Amniotic stem cell (primary cell): Measurements from ENCODE around the gene DNASE2.
"Not testable (repeated sequence)": the region's sequence is repeated elsewhere in the genome, so short reads cannot be mapped to it uniquely, and the experiment has no call there.

Experiments
- DNase-seq: peaks from one replicate; lab custom pipeline; 2025; lab: John Stamatoyannopoulos, UW

The DNASE2 gene

DNA sequence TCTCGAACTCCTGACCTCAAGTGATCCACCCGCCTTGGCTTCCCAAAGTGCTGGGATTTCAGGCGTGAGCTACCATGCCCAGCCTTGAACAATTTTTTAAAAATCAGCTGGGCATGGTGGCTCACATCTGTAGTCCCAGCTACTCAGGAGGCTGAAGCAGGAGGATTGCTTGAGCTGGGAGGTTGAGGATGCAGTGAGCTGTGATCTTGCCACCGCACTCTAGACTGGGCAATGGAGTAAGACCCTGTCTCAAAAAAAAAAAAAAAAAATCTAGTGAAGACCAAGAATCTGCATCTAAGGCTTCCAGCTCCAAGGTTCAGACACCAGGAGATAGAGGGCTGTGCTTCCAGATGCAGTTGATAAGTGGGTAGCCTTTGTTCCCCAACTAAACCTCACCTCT lies 17.1 kb downstream of the DNASE2 start:
- DNase-seq, result no peak

DNA sequence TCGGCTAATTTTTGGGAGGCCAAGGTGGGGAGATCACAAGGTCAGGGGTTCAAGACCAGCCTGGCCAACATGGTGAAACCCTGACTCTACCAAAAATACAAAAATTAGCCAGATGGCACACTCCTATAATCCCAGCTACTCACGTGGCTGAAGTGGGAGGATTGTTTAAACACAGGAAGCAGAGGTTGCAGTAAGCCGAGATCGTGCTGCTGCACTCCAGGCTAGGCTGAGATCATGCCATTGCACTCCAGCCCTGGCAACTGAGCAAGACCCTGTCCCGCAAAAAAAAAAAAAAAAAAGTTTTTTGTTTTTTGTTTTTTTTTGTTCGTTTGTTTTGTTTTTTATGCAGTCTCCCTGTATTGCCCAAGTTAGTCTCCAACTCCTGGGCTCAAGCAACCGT lies 21.7 kb downstream of the DNASE2 start:
- DNase-seq, result no peak

DNA sequence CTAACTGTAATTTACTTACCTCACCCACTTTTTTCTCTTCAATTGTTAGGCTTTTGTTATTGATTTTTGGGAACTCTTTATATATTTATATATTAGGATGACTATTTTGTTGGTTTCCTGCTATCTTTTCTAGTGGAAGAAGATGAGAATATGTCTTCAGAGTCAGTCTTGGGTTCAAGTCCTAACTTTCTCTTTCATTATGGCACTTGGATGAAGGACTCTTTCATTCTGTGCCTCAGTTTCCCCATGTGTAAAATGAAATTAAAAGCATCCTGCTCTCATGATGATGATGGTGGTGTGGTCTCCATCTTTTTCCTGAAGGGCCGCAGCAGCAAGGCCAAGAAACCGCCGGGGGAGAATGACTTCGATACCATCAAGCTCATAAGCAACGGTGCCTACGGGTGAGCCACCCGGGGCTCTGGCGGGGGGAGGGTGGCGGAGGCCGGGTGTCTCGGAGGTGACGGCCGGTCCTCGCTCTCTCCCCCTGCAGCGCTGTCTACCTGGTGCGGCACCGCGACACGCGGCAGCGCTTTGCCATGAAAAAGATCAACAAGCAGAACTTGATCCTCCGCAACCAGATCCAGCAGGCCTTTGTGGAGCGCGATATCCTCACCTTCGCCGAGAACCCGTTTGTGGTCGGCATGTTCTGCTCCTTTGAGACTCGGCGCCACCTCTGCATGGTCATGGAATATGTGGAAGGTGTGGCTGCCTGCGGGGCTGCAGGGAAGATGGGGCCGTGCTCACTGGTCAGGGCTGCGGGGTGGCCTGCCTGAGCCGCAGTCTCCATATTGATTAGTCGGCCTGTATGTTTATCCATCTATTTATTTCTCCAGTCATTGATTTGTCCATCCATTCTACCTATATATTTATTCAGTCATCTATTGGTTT lies 23.0 kb downstream of the DNASE2 start:
- no peak for DNase-seq

DNA sequence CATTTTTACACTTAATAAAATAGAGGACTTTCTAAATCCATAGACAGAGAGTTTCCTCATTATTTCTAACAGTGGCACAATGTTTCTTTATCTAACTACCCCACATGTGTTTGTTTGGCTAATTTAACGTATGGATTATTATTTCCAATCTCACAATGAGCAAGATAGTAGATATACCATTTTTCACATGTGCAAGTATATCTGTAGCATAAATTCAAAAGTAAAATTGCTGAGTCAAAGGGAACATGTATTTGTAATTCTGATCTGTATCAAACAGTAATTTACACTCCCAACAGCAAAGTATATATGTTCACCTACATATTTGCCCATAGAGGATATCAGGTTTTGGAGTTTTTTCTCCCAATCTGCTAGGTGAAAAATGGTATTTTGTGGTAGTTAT lies 24.6 kb downstream of the DNASE2 start:
- DNase-seq, result no peak

DNA sequence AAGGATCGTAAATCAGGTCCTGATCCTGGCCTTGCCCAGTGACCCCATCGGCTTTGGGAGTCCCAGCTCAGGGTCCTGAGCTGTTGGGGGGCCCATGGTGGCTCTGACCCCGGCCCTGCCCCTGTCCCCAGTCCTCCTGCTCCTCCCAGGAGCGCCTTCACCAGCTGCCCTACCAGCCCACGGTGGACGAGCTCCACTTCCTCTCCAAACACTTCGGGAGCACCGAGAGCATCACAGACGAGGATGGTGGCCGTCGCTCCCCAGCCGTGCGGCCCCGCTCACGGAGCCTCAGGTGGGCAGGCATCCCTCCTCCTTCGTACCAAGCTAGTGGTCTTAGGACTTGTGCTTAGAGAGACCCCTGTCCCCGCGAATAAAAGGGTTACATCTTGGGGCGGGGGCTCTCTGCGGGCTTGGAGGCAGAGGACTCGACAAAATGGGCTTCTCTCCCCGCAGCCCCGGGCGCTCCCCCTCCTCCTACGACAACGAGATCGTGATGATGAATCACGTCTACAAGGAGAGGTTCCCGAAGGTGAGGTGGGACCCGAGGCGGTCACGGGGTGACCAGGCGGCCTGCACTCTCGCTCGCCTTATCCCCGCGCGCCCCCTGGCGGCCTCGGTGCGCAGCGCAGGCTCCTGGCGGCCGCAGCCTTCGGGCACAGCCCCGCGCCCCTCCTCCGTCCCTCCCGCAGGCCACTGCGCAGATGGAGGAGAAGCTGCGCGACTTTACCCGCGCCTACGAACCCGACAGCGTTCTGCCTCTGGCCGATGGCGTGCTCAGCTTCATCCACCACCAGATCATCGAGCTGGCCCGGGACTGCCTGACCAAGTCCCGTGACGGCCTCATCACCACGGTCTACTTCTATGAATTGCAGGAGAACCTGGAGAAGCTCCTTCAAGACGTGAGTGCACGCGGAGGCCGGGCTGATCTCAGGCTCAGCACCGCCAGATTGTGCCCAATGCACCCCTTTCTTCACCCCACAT lies 33.8 kb downstream of the DNASE2 start:
- peak; percentile 58 for DNase-seq

DNA sequence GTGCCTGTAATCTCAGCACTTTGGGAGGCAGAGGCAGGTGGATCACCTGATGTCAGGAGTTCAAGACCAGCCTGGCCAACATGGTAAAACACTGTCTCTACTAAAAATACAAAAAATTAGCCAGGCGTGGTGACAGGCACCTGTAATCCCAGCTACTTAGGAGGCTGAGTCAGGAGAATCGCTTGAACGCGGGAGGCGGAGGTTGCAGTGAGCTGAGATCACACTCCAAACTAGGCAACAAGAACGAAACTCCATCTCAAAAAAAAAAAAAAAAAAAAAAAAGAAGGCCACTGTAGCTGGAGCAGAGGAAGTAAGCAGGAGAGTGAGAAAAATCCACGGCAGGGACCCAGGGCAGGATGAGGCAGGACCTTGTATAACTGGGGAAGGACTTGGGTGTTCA lies 34.6 kb downstream of the DNASE2 start:
- not testable (repeated sequence) for DNase-seq

DNA sequence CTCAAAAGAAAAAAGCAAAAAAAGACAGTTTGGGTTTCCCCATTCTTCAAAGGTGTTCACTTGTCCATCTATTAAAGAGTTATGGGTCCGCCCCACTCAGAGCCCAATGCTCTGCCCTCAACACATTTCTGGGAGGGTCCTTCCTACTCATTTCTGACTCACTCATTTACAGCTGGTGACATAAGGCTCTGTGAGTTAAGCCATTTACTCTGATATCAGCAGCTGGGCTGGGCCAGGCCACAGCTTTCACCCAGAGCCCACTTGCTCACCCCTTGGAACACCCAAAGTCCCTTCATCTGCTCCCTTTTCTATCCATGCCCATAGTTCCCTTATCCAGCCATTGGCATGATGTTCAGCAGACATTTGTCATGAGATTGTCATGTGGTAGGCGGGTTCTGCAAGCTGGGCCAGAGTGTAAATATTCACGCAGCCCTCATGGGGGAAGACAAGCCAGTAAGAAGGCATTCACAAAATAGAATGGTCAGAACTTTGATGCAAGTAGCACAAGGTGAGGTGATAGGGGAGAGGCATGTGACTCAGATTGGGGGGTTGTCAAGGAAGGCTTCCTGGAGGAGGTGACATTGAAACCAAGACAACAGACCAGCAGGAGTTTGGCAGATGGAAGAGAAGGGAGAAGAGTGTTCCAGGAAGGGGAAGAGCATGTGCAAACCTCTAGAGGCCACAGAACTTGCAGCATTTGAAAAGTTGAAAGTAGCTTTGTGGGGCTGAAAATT lies 37.1 kb downstream of the DNASE2 start:
- DNase-seq, result no peak

DNA sequence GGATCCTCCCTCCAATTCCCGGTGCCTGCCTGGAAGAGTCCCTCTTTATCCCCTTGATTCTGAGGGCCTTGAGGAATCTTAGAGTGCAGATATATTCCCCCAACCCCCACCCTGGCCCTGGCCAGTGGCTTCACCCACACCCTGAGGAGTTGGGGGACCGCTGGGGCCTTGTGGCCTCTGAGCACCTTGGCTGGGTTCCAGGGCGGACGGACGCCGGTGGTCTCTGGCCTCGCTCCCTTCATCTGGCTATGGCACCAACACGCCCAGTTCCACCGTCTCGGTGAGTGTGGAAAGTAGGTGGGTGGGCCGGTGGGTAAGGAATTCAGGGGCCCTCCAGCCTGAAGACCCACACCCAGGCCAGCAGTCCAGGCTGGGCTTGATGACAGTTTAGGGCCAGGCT lies 37.9 kb downstream of the DNASE2 start:
- DNase-seq, result no peak

DNA sequence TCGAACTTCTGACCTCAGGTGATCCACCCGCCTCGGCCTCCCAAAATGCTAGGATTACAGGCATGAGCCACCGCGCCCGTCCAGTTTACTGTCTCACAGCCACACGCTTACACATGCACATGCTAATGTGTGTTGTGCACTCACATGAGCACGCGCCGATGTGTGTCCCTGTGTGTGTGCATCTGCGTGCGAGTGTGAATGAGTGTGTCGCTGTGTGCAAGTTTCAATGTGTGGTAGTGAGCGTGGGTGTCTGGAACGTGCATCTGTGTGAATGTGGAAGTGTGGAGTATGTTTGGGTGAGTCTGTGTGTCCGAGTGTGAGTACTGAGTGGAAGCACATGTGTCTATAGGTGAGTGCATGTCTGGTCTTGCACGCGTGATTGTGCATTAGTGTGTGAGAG lies 38.7 kb downstream of the DNASE2 start:
- no peak for DNase-seq

DNA sequence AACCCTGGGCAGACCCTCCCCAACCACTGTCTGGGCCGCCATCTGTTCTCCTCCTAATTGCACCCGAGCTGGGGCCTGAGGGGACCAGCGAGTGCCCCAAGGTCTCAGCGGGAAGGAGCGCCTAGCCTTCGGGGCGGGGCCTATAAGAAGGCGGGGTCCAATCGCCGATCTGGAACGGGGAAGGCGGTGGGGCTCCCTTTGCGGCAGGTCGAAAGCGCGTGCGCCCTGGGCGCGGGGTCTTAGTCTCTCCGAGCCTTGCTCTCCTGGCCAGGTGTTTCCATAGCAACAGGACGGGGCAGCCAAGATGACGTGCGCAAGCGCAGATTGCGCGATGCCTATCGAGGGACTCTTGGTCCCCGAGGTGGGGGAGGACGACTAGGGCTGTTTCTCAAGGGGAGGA lies 40.2 kb downstream of the DNASE2 start:
- no peak for DNase-seq

DNA sequence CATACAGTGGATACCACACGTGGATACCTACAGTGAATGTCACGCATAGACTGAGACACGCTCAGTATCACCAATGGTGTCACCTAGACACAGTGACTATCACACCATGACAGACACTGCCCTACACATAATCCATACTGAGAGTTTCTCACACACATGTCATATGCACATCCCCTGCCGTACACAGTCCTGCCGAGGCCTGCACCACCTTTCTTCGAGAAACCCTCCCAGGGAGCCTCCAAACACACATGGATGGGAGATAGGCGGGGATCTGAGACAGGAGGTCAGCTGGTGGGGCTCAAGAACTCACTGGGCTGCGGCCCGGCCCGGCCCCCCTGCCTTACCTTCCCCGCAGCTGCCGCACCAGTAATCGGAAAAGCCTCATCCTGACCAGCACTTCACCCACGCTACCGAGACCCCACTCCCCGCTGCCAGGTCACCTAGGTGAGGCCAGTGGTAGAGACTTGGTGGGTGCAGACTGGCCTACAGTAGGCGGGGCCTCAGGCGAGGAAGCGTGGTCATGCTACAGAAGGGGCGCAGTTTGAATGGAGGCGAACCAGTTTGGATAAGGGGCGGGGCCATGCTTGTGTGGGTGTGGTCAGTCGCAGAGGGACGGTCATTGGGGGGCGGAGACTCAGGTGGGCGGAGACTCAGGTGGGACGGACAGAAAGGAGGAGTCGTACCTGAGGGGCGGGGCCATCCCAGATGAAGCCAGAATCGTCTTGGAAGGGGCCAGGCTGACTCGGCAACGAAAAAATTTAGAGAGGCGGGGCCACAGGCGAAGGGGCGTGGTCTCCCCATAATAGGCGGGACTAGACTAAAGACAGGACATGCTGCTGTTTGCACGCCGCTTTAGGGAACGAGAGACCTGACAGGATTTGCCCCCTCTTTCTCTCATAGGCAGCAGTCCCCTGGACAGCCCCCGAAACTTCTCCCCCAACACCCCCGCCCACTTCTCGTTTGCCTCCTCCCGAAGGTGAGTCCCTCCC lies 40.9 kb downstream of the DNASE2 start:
- peak; percentile 15 for DNase-seq

DNA sequence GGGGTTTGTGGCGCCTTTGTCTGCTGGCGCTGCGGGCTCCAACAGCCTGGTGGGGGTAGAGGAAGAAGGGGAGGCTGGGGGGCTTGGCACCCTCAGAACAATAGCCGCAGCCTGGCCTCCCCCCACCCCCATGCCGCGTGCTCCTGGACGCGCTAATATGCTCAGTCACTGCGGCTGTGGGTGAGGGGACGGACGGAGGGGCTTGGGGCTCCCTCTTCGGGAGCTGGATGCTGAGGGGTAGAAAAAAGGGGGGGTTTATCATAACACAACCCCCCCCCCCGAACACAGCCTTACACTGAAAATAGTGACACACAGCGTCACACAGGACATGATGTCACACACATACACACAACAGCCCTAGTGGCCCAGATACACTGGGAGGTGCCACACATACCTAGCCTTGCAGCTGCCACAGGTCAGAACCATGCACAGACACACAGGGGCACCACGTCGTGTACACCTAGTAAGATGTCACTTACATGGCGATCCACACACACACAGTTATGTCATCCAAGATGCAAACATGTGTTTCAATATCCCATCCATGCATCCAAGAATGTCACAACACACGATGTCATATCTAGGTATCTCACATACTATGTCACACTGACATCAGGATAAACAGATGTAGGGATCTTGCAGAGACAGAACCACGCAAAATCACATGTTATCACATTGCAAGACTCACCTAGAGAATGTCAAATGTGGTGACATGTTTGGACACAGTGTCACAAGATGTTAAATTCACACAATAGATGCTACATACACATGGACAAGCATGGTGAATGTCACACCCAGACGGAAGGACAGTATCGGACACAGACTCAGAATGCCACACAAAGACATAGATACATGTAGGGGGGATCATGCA lies 42.1 kb downstream of the DNASE2 start:
- DNase-seq, result no peak

DNA sequence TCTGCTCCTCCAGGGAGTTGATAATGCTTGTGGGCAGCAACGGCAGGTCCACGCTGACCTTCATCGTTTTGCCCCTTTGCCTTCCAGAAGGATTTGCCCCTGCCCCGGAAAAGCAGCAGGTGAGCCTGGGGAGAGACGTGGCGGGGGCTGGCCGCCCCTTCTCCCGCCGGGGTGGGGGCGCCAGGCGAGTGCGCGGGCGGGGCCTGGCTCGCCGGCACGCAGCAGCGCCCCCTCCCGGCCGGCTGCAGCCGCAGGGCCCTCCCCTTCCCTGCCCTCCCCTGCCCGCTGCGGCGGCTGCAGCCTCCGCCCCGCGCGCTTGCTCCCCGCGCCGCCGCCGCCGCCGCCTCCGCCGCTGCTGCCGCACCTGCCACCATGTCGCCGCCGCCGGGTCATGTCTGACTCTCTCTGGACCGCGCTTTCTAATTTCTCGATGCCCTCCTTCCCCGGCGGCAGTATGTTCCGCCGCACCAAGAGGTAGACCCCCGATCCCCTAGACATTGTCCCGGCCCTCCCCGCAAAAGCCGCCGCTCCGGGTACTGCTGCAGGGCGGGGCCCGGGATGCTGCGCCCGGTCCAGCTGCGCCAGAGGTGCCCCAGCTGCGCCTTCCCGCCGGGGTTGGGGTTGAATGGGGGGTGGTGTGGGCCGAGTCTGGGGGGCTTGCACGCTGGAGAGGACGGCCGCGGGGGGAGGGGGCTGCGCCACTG lies 42.9 kb downstream of the DNASE2 start, which contains the start of gene MAST1:
TSS of gene MAST1 (plus strand) at position 334 of the 704 bp plus-strand sequence. CDS start at position 392, 58 bp downstream.
- DNase-seq, result no peak

DNA sequence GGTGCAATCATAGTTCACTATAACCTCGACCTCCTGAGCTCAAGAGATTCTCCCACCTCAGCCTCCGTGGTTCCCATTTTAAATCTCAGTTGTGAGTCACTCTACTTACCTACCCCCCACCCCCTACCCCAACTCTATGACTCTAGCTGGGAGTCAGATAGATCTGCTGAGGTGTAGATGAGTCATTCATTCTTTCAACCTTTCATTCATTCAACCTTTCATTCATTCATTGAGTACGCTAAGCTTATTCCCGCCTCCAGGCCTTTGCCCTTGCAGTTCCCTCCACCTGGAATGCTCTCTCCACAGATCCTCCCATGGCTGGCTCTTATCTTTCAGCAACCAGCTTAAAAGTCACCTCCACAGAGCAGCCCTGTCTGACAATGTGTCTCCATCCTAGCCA lies 44.0 kb downstream of the DNASE2 start:
- DNase-seq, result no peak

DNA sequence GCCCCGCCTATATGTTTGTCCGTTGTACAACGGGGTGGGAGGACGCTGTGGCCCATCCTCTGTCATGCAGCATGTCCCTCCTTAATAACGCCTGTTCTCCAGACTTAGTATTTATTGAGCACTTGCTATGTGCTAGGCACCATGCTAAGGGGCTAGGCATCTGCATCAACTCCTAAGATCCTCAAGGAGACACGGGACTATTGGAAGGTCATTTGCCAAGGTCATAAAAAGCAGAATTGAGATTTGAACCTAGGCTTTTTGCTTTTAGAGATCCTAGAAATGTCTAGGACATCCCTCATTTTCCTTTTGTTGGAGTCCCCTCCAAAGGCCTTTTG lies 44.8 kb downstream of the DNASE2 start:
- DNase-seq, result no peak

DNA sequence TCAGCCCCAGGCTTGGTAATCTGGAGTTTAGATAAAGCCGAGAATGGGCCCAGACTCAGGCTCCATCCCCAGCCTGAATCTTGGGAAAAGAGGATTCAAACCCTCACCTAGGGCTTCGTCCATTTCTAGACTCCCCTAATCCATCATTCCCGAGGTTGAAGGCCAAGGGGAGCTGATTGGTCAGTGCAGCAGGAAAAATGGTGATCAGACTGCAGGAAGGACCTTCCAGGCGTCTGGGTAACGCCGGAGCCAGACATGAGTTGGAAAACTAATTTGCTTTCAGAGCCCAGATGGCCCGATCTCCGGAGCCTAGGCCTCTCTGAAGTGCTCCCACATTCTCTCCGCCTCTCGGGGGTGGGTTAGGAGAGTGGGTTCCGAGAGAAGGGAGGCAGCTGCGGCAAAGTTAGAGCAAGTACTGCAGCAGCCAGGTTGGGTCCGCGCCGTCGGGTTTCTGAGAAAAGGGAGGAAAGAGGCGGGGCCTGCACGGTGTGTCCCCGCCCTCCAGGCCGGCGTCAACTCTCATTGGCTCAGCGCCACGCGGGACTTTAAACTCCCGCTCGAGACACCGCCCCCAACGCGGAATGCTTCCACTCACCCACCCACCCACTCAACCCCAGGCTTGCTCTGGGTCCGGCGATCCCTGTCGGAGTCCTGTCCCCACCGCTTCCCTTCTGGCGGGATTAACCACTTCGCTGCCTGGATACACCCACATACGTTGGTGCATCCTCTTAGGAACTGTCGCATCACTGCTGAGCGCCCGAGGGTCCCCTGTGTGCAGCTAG lies 46.1 kb downstream of the DNASE2 start:
- no peak for DNase-seq

DNA sequence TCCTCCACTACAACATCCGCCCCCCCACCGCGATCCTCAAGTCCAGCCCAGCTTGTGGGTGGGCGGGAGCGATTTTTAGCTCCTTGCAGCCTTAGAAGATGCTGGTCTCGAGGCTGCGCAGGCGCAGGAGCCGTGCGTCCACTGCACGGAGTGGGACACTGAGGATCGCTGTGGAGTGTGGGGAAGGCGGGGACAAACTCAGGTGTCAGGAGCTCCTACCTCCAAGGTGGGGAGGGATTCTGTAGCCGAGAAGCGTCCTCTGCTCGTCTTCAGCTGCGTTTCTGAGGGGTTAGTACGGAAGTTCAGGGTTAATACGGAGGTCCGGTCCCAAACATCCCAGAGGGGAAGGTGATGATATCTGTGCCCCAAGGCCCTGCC lies 46.7 kb downstream of the DNASE2 start, which contains the start of gene RTBDN:
TSS of gene RTBDN (minus strand) at position 14 of the 378 bp plus-strand sequence. CDS start 4,600 bp downstream, outside the sequence.
- DNase-seq, result no peak
